UCSD-AML1 (cell line): ENCODE data around the gene KCNH1.

ENCODE experiments used
- DNase-seq: peaks from one replicate; lab custom pipeline; 2025; ENCODE audit not compliant: unreplicated experiment; lab: John Stamatoyannopoulos, UW

Gene KCNH1

GRCh38 chr1:211133836-211134669, at the start of gene KCNH1:
KCNH1 (minus strand) TSS chr1:211134148; CDS start chr1:211133945, 203 bp downstream.
- DNase-seq = peak; percentile 87

GRCh38 chr1:211182746-211183145, 48.8 kb upstream of the KCNH1 start:
- DNase-seq = no peak

DNA sequence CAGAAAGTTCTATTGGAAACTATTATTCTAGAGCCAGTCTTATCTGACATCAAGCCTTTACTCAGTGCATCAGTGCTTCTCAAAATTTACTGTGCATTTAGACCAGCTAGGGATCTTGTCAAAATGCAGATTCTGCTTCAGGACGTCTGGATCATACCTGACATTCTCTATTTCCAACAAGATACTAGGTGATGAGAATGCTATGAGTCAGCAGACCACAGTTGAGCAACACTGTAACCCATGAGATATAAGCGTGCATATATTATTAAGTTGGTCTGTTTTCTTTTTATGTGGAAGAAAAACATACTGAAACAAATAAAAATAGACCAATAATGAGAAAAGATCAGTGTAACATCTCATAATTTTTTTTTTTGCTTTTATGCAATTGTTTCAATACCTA, 40.4 kb upstream of the KCNH1 start:
- DNase-seq = no peak

GRCh38 chr1:211172657-211173056, 38.7 kb upstream of the KCNH1 start:
- no peak for DNase-seq

GRCh38 chr1:211169353-211169752, 35.4 kb upstream of the KCNH1 start:
- DNase-seq = no peak

DNA sequence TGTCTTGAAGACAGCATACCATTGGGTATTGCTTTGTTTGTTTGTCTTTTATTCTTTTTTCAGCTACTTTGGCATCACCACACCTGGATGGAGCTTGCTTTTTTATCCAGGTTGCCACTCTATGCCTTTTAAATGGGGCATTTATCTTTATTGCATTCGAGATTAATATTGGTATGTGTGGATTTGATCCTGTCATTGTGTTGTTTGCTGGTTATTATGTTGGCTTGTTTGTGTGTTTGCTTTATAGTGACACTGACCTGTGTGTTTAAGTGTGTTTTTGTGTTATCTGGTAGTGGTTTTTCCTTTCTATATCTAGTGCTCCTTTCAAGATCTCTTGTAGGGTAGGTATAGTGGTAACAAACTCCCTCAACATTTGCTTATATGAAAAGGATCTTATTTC, 24.9 kb upstream of the KCNH1 start:
- no peak for DNase-seq

DNA sequence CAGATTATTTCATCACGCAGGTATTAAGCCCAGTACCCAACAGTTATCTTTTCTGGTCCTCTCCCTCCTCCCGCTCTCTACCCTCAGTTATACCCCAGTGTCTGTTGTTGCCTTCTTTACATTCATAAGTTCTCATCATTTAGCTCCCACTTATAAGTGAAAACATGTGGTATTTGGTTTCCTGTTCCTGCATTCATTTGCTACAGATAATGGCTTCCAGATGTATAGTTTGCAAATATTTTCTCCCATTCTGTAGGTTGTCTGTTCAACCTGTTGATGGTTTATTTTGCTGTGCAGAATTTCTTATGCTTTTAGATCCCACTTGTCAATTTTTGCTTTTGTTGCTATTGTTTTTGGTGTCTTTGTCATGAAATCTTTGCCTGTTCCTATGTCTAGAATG, 21.1 kb upstream of the KCNH1 start:
- DNase-seq = no peak

GRCh38 chr1:211153932-211154331, 20.0 kb upstream of the KCNH1 start:
- DNase-seq = no peak

DNA sequence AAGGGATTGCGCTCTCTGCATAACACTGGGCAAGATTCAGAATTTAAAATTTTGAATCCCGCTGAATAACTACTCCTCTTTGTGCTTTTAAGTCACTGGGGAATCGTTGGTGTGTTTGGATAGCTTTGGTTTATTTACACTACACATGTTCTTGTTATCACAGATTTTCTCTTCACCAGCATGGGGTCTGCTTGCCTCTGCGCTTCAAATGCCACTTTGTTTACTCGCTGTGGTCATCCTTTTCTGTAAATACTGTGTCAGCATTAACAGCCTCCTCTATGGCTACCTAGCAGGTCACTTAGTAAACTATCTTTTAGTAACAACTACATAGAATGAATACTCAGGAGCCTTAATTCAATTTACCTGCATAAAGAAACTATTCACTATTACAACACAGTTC, 14.4 kb upstream of the KCNH1 start:
- no peak for DNase-seq

DNA sequence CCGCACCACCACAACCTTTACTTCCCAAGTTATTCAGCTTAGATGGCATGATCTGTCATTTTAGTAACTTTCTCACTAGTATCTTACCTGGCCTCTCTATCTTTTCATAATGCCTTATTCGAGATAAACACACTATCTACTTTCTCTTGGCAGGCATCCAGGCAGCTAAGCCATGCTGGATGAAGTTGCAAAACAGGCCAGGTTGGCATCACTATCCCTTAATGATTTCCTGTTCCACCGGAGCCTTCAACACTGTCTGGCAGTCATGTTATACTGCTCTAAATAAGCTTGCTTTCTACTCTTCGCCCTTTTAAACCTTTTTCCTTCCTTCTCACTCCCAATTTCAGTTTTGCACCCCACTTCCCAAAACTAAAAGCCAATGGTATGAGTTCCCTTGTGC, 12.0 kb upstream of the KCNH1 start:
- no peak for DNase-seq

GRCh38 chr1:211135342-211135950, 1.5 kb upstream of the KCNH1 start:
- DNase-seq = no peak

GRCh38 chr1:211133393-211133835, 534 bp downstream of the KCNH1 start:
- DNase-seq = no peak

- no peak for DNase-seq
Observed at GRCh38 chr1:211132721-211133392, 1.1 kb downstream of the KCNH1 start.

GRCh38 chr1:211129776-211130175, 4.2 kb downstream of the KCNH1 start:
- no peak for DNase-seq

DNA sequence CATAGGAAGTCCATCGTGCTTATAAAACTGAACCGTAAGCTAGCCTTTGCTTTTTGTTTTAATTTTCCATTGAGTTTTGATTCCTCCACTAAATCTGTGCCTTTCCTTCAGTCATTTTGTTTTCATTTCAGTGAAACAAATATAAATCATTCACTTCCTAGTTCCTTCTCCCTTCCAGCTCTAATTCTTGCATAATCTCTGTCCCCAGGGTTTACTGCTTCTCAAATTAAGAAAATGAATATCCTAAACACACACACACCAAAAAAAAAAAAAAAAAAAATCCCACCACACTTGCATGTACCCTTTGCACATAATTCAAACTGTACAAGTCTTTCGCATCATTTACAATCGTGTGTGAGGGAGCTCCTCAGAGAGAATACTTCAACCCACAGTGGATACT, 6.8 kb downstream of the KCNH1 start:
- DNase-seq = no peak

GRCh38 chr1:211126622-211127021, 7.3 kb downstream of the KCNH1 start:
- no peak for DNase-seq

DNA sequence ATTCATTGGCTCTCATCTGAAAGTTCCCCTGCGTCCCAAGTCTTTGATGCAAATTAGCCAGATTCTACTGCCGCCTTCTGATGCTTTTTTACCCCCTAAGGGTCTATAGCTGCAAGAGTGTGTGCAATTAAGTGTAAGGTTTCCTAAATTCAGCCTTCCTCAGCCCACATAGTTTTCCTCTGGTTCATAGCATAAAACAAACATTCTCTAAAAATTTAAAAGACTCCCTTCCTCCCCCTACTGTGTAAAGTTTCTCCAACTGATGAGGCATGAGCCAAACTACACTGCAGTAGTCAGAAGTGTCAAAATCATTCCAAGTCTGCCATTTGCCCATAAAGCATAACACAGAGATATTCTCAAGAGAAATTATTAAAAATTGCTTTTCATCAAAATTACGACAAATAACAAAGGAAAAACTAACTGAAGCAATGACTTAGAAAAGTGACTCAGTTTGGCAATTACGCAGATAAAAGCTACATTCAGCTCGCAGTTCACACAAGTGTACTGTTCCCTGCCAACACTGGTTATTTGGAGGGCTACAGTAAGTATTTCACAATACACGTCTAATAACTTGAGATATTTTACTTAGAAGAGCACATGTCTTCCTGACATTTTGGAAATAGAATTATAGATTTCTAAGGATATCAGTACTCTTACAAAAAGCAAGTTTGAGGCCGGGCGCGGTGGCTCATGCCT, 15.4 kb downstream of the KCNH1 start:
- no peak for DNase-seq

- DNase-seq = no peak
Observed at GRCh38 chr1:211114446-211114845, 19.5 kb downstream of the KCNH1 start.

DNA sequence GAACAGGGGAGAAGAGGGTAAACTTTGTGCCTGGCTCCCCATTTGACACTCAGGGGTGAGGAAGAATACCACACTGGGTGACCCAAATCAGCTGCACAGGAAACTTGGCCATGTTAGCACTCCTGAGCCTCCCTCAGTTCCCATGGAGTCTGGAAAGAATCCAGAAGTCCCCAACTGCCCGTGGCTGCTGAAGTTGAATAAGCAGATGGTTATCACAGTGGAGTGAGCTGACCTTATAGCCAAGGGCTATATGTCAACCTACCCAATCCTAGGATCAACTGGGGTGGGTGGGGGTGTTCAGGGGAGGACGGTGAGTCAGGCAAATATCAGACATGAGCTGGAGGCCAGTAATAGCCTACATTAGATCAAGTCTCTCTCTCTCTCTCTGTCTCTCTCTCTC, 20.4 kb downstream of the KCNH1 start:
- no peak for DNase-seq

DNA sequence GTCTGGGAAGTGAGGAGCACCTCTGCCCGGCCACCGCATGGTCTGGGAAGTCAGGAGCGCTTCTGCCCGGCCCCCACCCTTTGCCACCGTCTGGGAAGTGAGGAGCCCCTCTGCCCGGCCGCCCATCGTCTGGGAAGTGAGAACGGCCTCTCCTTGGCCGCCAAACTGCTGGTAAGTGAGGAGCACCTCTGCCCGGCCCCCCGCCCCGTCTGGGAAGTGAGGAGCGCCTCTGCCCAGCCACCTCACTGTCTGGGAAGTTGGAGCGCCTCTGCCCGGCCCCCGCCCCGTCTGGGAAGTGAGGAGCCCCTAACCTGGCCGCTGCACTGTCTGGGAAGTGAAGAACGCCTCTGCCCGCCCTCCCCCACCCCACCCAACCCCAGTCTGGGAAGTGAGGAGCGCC, 22.6 kb downstream of the KCNH1 start:
- no peak for DNase-seq

DNA sequence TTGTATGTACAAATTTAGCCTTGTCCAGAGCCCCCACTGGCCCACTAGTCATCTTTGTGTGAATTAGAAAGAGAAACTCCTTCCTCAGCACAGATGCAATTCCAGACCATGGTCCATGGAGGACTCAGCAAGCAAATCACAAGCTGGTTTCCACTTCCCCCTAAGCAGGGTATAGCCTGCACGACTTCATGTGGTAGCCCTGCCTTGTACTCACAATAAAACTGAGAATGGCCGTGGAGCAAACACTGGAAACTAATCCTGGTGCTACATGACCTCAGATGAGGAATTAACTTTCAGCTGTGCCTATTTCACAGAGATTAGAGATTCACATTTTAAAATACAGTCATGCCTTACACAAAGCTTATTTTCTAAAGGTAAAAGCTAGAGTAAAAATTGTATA, 32.5 kb downstream of the KCNH1 start:
- no peak for DNase-seq
